Stimulated activated naive B cell treated with anti-CD40 and anti-IgM and Interleukin-4, amounts not matched to agents 10 μg/mL and 1 μg/mL and 100 μg/mL, for 72 hours (primary cell): ENCODE data around the gene DEK.

Experiments
- ATAC-seq, 2 donors: fragments of 150-1000 bp; cut with Tn5 transposase; replicated peaks; 2 replicates each; pipeline ENCODE4 v1.10.0; 2021; ENCODE audit warnings: moderate library complexity in 1 of 2
- DNase-seq: peaks from one replicate; pipeline ENCODE4 v3.0.0; 2021
- H3K27ac Mint-ChIP-seq: one replicate; pipeline ENCODE4 v1.8.0; 2022; ENCODE audit warnings: mild to moderate bottlenecking, mixed read lengths
- H3K27me3 Mint-ChIP-seq, 2 donors: one replicate each; pipeline ENCODE4 v1.8.0; 2022; ENCODE audit warnings: mixed read lengths in 2 of 2
- H3K36me3 Mint-ChIP-seq, 2 donors: one replicate each; pipeline ENCODE4 v1.8.0; 2022; ENCODE audit warnings: mixed read lengths in 2 of 2, mild to moderate bottlenecking in 1 of 2
- H3K4me1 Mint-ChIP-seq, 2 donors: one replicate each; pipeline ENCODE4 v1.8.0; 2022; ENCODE audit warnings: mixed read lengths in 2 of 2, mild to moderate bottlenecking in 1 of 2
- H3K4me3 Mint-ChIP-seq, 2 donors: one replicate each; pipeline ENCODE4 v1.8.0; 2022; ENCODE audit warnings: mild to moderate bottlenecking in 2 of 2, mixed read lengths in 2 of 2, moderate library complexity in 1 of 2
- H3K9me3 Mint-ChIP-seq, 2 donors: one replicate each; pipeline ENCODE4 v1.8.0; 2022; ENCODE audit warnings: mixed read lengths in 2 of 2, mild to moderate bottlenecking in 1 of 2

Gene DEK

DNA sequence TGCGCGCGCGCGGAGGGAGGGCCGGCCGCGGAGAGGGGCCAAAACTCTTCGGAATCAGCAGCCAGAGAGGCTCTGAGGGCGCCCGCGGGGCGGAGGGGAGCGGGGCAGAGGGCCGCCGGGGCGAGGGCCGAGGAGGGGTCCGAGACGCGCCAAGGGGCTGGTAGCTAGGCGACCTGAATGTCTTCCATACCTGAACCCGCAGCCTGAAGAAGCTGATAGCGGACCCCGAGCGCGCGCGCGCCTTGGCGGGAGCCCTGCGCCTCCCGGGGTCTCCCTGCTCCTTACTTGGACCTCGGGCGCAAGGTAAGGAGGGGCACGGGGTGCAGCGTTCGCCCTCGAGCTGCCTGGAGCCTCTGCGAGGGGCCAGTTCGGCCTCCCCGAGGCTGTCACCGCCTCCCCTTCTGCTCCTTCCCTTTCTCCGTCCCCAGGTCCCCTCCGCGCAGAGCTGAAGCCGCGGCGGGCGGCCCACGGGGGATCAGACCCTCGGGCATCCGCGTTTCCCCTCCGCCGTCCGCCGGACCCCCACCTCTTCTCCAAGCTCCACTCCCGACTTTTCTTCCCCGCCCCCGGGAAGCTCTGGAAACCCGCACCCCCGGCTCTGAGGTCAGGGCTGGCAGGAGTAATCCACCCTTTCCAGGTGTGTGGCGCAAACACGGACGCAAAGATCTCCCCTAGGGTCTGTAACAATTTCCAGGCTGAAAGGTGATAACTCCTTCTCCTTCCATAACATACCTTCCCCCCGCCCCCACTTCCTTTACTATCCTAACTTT lies 13.1 kb upstream of the DEK start:
- ATAC-seq (peak; percentile 41 to 50), DNase-seq (no peak)
- Mint-ChIP-seq H3K4me1 (peaks cover 7 to 8% of the 10 kb centered on the region in 2 donors), H3K27me3 (peaks cover 42 to 51% of the 10 kb centered on the region in 2 donors), H3K36me3 (peaks cover 0 to 2% of the 10 kb centered on the region in 2 donors), H3K4me3 (peak overlapping the region; percentile 73 to 83), H3K27ac (no peak overlapping the region), H3K9me3 (no peaks in the 10 kb centered on the region)

DNA sequence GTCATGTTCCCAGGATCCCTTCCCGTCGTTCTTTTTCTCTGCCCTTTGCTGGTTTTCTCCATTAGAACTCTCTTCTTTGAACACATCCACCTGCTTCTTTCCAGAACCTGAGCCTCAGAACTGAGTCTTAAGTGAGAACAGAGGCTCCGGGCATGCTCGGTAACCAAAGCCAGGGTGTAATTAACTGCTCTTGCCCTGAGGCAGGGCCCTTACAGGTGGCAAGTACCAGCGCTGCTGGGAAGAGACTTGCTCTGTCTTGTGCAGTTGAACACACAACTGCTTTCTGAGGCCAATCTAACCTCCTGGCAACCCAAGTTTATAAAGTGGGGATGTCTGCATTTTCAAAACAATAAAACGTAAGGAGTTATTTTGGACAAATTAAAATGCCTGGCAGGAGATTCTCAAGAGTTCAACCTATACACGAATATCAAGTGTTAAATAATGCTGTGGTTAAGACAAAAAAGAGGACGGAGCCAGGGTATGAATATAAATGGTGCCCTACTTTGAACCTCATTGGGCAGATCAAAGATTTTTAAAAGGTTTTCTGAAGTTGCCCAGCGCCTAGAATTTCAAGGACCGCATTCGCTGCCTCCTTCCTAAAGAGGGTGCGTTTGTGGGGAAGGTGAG lies 12.4 kb upstream of the DEK start:
- Mint-ChIP-seq H3K4me3 (peak overlapping the region; percentile 70 to 83), H3K9me3 (peaks cover 1 to 5% of the 10 kb centered on the region in 2 donors), H3K27ac (no peak overlapping the region), H3K4me1 (peaks cover 7 to 8% of the 10 kb centered on the region in 2 donors), H3K27me3 (peaks cover 40 to 48% of the 10 kb centered on the region in 2 donors), H3K36me3 (peaks cover 2 to 5% of the 10 kb centered on the region in 2 donors)
- DNase-seq (no peak), ATAC-seq (no peak)

DNA sequence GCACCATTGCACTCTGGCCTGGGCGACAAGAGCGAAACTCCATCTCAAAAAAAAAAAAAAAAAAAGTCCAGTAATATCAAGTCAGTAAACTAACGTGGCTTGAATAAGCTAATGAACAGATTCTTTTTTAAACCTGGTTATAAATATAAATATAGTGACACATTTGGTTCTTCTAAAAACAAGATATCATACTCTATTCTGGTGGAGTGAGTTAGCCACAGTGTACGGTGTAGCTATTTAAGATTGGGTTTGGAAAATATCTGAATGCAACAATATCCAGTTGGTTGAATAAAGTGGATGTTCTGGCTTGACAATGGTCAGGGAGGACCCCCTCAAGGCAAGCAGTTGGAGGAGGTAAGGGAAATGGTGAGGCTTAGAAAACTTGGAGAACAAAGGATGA lies 5.9 kb upstream of the DEK start:
- Mint-ChIP-seq H3K27me3 (peaks cover 4 to 5% of the 10 kb centered on the region in 2 donors), H3K36me3 (peaks cover 0 to 5% of the 10 kb centered on the region in 2 donors), H3K27ac (no peak overlapping the region), H3K9me3 (peaks cover 4 to 5% of the 10 kb centered on the region in 2 donors), H3K4me1 (peaks cover 4 to 5% of the 10 kb centered on the region in 2 donors), H3K4me3 (no peak overlapping the region)
- ATAC-seq (no peak), DNase-seq (no peak)

- Mint-ChIP-seq H3K4me3 (no peak overlapping the region), H3K36me3 (peaks cover 0 to 5% of the 10 kb centered on the region in 2 donors), H3K4me1 (peaks cover 6 to 10% of the 10 kb centered on the region in 2 donors), H3K27me3 (no peaks in the 10 kb centered on the region), H3K27ac (no peak overlapping the region), H3K9me3 (peaks cover 4 to 5% of the 10 kb centered on the region in 2 donors)
- ATAC-seq (no peak), DNase-seq (no peak)
These were observed 5.4 kb upstream of the DEK start for GRCh38 chr6:18269717-18270116.

- H3K27me3 Mint-ChIP-seq: no peaks in the 10 kb centered on the region
- H3K4me3 Mint-ChIP-seq: no peak overlapping the region
- ATAC-seq (peak in 1 of 2 donors; percentile 40), DNase-seq (no peak)
- H3K9me3 Mint-ChIP-seq: peaks cover 4 to 5% of the 10 kb centered on the region in 2 donors
- no peak overlapping the region for H3K27ac Mint-ChIP-seq
- peaks cover 6 to 11% of the 10 kb centered on the region in 2 donors for H3K4me1 Mint-ChIP-seq
- peaks cover 0 to 5% of the 10 kb centered on the region in 2 donors for H3K36me3 Mint-ChIP-seq
These were observed 4.9 kb upstream of the DEK start for GRCh38 chr6:18269253-18269652.

GRCh38 chr6:18268066-18268465 lies 3.7 kb upstream of the DEK start:
- Mint-ChIP-seq H3K4me3 (no peak overlapping the region), H3K27ac (no peak overlapping the region), H3K9me3 (peaks cover 4 to 5% of the 10 kb centered on the region in 2 donors), H3K4me1 (peaks cover 11 to 16% of the 10 kb centered on the region in 2 donors), H3K27me3 (no peaks in the 10 kb centered on the region), H3K36me3 (peaks cover 6 to 13% of the 10 kb centered on the region in 2 donors)
- DNase-seq (no peak), ATAC-seq (no peak)

DNA sequence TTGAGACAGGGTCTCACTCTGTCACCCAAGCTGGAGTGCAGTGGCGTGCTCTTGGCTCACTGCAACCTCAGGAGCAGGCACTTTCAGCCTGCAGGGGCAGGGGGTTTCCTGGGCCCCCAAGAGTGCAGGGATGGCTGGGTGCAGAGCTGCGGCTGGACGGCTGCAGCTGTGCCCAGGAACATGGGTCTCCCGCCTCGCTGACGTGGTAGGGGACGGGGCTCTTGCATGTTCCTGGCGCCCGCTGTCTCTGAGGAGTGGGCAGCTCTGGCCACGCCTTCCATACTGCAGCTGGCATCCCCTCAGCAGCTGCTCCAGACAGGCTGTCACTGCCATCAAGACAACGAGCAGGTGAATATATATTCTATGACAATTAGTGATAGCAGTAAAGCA lies 2.2 kb upstream of the DEK start:
- peaks cover 6 to 22% of the 10 kb centered on the region in 2 donors for H3K36me3 Mint-ChIP-seq
- DNase-seq (no peak), ATAC-seq (no peak)
- no peak overlapping the region for H3K27ac Mint-ChIP-seq
- H3K27me3 Mint-ChIP-seq: no peaks in the 10 kb centered on the region
- no peak overlapping the region for H3K4me3 Mint-ChIP-seq
- H3K9me3 Mint-ChIP-seq: peaks cover 0 to 3% of the 10 kb centered on the region in 2 donors
- H3K4me1 Mint-ChIP-seq: peaks cover 19 to 31% of the 10 kb centered on the region in 2 donors

- Mint-ChIP-seq H3K27me3 (no peaks in the 10 kb centered on the region), H3K4me1 (peaks cover 22 to 36% of the 10 kb centered on the region in 2 donors), H3K9me3 (peaks cover 0 to 3% of the 10 kb centered on the region in 2 donors), H3K4me3 (peak overlapping the region; percentile 95 to 98), H3K36me3 (peaks cover 6 to 25% of the 10 kb centered on the region in 2 donors), H3K27ac (peak overlapping the region; percentile 87)
- ATAC-seq (no peak), DNase-seq (no peak)
These were observed 1.6 kb upstream of the DEK start for GRCh38 chr6:18265787-18266522.

- Mint-ChIP-seq H3K9me3 (peaks cover 0 to 3% of the 10 kb centered on the region in 2 donors), H3K36me3 (peaks cover 9 to 33% of the 10 kb centered on the region in 2 donors), H3K27me3 (no peaks in the 10 kb centered on the region), H3K27ac (peak overlapping the region; percentile 87), H3K4me1 (peaks cover 30 to 46% of the 10 kb centered on the region in 2 donors), H3K4me3 (peak overlapping the region; percentile 95 to 98)
- DNase-seq: no peak
- no peak for ATAC-seq
These were observed 620 bp upstream of the DEK start for GRCh38 chr6:18264923-18265377.

- ATAC-seq (peak; percentile 8), DNase-seq (peak; percentile 21)
- H3K4me3 Mint-ChIP-seq: peak overlapping the region; percentile 95 to 98
- H3K4me1 Mint-ChIP-seq: peaks cover 35 to 52% of the 10 kb centered on the region in 2 donors
- peak overlapping the region; percentile 98 for H3K27ac Mint-ChIP-seq
- H3K27me3 Mint-ChIP-seq: no peaks in the 10 kb centered on the region
- H3K9me3 Mint-ChIP-seq: peaks cover 0 to 3% of the 10 kb centered on the region in 2 donors
- peaks cover 12 to 33% of the 10 kb centered on the region in 2 donors for H3K36me3 Mint-ChIP-seq
These were observed 712 bp downstream of the DEK start for GRCh38 chr6:18263418-18264218.

DNA sequence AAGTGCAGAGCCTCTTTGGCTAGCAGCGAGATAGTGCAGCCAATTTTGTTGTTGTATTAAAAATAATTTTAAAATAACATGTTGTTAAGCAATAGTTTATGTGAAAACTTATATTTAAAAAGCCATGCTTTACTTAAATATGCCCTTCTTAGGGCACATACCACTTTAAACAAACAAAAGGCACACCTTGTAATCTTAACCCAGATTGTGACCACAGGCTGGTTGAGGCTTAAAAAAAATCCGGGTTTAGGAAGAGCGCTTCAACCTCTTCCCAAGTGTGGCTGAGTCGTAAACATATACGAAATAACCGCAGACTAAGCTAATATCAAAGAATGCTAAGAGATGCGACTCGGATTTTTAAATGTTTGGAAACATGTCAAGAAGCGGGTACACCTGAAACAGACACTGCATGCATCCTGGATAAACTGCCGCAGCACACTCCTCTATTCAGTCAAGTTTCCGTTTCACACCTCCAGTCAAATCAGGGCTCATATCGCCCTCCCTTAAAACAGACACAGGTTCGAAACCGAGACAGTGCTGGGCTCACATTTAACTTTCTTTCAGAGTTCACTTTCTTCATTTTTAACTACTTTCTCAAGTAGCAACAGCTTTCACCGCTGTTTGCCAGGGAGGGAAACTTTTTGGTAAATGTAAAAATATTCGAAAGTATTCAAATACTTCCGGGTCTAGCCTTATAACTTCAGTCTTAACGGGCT lies 1.5 kb downstream of the DEK start:
- H3K4me1 Mint-ChIP-seq: peaks cover 35 to 52% of the 10 kb centered on the region in 2 donors
- peaks cover 12 to 33% of the 10 kb centered on the region in 2 donors for H3K36me3 Mint-ChIP-seq
- H3K27ac Mint-ChIP-seq: peak overlapping the region; percentile 98
- peak; percentile 28 to 36 for ATAC-seq
- no peak for DNase-seq
- no peaks in the 10 kb centered on the region for H3K27me3 Mint-ChIP-seq
- peaks cover 0 to 3% of the 10 kb centered on the region in 2 donors for H3K9me3 Mint-ChIP-seq
- peak overlapping the region; percentile 95 to 98 for H3K4me3 Mint-ChIP-seq

DNA sequence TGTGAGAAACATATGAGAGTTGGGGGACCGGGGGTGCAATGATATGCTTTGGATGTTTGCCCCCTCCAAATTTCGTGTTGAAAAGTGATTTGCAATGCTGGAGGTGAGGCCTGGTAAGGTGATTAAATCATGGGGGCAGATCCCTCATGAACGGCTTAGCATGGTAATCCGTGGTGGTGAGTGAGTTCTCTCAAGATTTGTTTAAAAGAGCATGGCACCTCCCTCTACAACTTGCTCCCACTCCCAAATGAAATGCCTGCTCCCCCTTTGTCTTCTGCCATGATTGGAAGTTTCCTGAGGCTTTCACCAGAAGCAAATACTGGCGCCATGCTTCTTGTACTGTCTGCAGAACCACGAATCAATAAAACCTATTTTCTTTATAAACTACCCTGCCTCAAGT lies 2.5 kb downstream of the DEK start:
- H3K27ac Mint-ChIP-seq: no peak overlapping the region
- H3K27me3 Mint-ChIP-seq: no peaks in the 10 kb centered on the region
- H3K4me1 Mint-ChIP-seq: peaks cover 35 to 52% of the 10 kb centered on the region in 2 donors
- ATAC-seq (no peak), DNase-seq (no peak)
- H3K4me3 Mint-ChIP-seq: peak overlapping the region in 1 of 2 donors; percentile 10
- H3K9me3 Mint-ChIP-seq: peaks cover 0 to 3% of the 10 kb centered on the region in 2 donors
- H3K36me3 Mint-ChIP-seq: peaks cover 18 to 42% of the 10 kb centered on the region in 2 donors
